GM18909 (cell line): ENCODE measurements around the gene PCDHGA1.
A peak's percentile ranks its signal among the peaks of the same experiment; 100 is the strongest.

Experiments
- ATAC-seq: cut with Tn5 transposase; IDR thresholded peaks from one replicate; pipeline ENCODE4 v1.9.1; 2021; ENCODE audit warnings: mild to moderate bottlenecking; ENCODE audit not compliant: unreplicated experiment, poor library complexity

PCDHGA1 gene

DNA sequence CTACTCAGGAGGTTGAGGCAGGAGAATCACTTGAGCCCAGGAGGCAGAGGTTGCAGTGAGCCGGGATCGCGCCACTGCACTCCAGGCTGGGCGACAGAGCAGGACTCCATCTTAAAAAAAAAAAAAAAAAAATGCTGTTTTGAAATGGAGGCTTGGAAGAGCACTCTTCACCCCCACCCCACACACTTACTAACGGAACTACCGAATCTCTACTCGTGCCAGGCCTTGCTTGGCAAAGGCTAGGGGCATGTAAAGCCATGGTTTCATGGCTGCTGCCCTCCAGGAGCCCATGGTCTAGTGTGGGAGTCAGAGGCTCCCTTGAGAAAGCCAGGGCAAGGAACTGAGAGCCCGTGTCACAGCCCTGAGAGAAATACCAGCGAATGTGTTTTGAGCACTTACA lies 179.8 kb downstream of the PCDHGA1 start:
- no peak for ATAC-seq

DNA sequence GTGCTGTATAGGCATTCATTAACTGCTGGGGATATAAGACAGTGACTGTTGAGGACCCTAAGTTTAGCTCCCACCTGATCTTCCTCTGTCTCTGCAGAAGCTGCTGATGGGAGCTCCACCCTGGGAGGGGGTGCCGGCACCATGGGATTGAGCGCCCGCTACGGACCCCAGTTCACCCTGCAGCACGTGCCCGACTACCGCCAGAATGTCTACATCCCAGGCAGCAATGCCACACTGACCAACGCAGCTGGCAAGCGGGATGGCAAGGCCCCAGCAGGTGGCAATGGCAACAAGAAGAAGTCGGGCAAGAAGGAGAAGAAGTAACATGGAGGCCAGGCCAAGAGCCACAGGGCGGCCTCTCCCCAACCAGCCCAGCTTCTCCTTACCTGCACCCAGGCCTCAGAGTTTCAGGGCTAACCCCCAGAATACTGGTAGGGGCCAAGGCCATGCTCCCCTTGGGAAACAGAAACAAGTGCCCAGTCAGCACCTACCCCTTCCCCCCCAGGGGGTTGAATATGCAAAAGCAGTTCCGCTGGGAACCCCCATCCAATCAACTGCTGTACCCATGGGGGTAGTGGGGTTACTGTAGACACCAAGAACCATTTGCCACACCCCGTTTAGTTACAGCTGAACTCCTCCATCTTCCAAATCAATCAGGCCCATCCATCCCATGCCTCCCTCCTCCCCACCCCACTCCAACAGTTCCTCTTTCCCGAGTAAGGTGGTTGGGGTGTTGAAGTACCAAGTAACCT lies 180.7 kb downstream of the PCDHGA1 start:
- ATAC-seq = peak; percentile 30

DNA sequence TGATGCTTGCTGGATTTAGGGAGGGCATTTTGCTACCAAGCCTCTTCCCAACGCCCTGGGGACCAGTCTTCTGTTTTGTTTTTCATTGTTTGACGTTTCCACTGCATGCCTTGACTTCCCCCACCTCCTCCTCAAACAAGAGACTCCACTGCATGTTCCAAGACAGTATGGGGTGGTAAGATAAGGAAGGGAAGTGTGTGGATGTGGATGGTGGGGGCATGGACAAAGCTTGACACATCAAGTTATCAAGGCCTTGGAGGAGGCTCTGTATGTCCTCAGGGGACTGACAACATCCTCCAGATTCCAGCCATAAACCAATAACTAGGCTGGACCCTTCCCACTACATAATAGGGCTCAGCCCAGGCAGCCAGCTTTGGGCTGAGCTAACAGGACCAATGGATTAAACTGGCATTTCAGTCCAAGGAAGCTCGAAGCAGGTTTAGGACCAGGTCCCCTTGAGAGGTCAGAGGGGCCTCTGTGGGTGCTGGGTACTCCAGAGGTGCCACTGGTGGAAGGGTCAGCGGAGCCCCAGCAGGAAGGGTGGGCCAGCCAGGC lies 181.5 kb downstream of the PCDHGA1 start:
- no peak for ATAC-seq

DNA sequence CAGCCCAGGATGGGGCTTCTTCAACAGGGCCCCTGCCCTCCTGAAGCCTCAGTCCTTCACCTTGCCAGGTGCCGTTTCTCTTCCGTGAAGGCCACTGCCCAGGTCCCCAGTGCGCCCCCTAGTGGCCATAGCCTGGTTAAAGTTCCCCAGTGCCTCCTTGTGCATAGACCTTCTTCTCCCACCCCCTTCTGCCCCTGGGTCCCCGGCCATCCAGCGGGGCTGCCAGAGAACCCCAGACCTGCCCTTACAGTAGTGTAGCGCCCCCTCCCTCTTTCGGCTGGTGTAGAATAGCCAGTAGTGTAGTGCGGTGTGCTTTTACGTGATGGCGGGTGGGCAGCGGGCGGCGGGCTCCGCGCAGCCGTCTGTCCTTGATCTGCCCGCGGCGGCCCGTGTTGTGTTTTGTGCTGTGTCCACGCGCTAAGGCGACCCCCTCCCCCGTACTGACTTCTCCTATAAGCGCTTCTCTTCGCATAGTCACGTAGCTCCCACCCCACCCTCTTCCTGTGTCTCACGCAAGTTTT lies 182.1 kb downstream of the PCDHGA1 start:
- ATAC-seq = peak; percentile 30

DNA sequence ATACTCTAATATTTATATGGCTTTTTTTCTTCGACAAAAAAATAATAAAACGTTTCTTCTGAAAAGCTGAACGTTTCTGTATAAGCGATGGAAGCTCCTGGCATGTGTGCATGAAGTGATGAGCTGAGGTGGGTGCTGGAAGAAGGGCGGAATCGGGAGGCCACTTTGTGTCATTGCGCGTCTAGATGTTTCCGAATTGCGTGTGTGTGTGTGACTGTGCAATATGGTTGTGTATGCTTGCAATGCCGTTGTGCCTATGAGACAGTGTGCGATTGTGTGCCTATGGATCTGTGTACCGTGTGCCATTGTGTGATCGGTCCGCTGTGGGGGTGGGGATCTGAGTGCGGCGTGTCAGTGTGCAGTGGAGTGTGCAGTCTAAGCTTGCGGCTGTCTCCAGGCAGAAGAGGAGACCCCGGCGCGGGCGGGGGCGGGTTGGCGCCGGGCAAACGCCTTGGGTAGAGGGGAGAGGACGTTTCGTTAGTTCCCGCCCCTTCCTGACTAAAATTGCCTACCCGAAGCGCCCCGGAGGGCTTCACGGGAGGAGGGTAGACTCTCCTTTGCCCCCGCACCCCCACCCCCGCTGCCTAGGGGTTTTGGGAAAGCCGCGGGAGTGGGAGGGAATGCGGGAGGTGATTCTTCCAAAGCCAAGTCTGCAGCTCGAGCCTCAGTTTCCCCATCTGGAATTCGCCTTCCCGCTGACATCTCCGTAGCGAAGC lies 182.8 kb downstream of the PCDHGA1 start:
- ATAC-seq = no peak

DNA sequence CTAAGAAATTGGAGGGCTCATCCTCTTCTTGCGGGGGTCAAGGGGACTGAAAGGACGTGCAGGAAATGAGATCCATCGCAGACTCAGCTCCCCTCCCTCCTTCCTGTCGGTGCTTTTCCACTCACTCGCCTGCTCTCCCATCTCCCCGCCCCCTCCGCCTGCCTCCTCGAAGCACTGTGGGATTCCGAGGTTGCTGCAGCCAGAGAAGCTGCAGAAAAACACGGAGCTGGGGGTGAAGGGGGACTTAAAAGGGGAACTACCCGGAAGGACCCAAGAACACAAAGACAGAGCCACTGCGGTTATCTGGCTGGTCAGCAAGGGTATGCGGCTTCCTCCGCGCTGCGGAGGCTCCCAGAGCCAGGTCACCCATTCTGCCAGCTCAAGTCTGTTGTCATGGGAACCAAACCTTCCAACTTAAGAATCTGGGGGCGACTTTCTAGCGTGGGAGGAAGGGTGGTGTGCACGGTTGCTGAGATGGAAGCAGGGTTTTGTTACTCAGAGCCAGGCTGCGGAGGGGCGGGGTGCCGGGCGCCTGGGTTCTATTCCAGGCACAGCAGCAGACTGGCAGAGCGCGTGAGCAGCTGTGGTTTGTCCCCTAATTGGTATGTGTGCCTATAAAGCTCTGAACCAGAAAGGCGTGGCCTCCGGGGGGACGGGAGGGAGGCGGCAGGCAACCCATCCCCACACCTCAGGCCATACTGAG lies 183.5 kb downstream of the PCDHGA1 start:
- peak; percentile 38 for ATAC-seq

DNA sequence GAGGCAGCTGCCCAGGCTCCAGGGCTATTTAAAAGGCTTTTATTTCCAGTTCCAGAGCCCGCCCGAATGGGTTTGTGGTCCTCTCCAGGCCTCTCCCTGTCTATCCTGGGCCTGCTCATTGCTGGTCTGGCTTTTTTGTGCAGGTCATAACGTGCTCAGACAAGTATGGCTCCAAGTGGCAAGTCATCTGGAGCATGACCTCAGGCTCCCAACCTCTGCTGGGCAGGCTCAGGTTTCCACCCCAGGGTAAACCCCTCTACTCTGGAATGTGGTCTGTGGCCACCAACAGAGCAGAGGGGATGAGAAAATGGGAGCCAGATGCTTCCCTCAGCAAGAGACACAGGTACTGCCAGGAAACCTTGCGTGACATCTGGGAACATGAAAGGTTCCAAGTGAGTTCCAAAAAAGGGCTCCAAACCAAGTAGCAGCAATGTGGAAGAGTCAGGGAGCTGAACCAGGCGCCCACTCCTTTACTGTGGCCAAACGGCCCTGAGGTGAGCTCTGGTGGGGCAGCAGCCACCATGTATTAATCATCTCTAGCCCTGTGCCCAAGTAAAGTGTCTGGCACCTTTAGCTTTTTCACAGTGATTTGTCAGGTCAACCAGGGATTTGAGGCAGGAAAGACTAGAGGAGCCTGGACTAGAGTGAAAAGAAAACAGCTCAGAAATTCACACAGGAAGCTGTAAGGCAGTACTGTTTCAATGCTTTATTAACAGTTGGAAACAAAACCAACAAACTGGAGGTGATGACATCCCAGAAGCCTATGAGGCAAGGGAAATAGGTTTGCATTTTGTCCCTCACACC lies 184.2 kb downstream of the PCDHGA1 start:
- ATAC-seq = peak; percentile 9

DNA sequence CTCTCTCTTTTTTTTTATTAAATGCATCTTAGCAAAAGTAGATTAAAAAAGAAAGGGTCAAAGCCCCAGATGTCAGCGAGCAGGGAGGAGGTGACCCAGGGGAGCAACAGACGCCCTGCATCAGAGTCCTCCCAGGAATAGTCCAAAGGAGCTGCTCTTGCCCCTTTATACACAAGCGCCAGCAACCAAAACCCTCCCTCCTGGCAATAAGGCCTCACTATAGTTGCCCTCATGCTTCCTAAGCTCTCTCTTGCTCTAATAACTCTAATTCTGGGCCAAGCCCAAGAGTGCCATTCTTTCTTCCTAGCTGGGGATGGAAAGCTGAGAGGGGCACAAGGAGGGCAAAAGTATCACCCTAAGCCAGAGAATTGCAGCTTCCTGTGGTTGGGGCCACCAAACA lies 184.8 kb downstream of the PCDHGA1 start:
- no peak for ATAC-seq

DNA sequence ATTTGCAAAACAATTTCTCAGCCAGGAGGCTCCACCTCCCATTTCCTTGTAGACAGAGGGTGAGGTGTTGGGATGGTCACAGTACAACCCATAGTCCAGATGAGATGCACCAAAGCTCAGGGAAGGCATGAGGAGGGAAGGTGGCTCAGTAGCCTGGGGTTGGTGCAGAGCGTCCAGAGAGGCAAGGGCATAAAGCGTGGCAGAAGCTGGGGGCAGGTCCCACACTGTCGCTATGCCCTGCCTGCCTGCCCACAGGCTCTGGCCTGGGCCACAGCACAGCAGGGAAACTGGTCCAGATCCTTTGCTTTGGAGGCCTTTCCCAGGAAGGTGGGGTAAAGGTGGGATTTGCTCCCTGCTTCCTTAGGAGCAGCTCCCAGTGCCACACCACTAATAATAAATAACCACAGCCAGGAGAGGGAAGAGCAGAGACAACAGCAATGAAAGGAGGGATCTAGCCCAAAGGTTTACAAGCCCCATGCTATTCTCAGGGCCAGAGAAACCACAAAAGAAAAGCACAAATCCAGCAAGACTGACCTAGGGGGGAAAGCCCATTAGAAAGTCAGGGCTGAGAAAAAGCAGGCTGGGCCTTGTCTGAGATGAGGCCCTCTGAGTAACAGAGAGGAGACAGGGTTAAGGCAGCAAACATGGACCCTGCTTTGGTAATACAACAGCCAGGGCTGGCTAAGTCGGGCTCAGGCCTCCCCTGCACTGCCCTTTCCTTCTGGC lies 185.8 kb downstream of the PCDHGA1 start:
- no peak for ATAC-seq

DNA sequence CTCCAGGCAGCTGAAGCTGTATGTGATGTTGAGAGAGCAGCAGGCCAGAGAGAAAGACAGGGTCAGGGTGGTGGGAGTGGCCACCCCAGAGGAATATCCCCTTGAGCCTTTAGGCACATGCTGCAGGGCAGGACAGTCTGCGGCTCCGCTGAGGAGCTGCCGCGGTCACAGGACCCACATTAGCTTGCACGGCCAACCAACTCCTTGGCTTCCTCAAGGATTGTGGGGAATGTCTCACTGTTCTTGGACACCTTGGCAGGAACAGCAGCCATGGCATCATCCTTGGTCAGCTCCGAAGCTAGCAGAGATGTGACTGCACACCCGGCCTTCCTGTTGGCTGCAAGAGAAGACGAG lies 186.3 kb downstream of the PCDHGA1 start:
- ATAC-seq = no peak

DNA sequence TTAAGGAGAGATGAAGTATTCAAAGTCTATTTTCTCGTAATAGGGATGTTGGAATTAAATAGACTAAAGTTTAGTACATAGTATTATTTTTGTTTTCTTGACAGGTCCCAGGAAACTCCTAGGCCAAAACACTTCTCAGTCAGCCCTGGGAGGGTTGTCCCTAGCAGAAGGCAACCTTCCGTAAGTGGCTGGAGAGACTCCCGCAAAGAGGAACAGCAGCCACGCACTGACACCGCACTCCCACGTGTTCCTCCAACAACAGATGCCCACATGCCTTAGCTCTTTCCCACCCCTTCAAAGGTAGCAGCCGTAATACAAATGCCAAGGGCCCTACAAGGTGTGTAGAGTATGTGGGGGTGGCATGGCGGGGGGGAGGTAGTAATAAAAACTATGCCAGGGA lies 187.0 kb downstream of the PCDHGA1 start:
- no peak for ATAC-seq

DNA sequence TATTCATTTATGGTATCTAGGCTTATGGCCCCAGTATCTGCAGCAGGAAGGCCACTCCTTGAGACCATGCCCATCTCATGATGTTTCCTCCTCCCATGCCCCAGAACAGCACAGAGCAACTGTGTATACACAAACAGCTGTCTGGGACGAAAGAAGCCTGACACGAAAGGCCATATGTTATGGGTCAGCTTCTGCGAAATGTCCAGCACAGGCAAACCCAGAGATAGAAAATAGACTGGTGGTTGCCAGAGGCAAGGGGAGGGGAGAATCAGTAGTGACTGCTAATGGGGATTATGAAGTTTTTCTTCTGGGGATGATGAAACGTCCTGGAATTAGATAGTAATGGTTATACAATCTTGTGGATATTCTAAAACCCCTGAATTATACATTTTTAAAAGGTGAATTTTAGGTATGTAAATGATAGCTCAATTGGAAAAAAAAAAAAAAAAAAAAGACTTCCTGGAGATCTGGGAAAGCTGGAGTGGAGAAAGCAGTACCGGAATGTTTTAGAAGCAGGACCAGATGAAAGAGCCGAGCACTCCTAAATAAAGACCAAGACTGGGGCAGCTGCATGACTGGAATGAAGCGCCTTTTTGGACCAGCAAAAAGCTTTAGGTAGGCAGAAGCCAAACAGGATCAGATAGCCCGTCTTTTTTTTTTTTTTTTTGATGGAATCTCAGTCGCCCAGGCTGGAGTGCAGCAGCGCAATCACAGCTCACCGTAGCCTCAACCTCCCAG lies 187.7 kb downstream of the PCDHGA1 start:
- no peak for ATAC-seq

DNA sequence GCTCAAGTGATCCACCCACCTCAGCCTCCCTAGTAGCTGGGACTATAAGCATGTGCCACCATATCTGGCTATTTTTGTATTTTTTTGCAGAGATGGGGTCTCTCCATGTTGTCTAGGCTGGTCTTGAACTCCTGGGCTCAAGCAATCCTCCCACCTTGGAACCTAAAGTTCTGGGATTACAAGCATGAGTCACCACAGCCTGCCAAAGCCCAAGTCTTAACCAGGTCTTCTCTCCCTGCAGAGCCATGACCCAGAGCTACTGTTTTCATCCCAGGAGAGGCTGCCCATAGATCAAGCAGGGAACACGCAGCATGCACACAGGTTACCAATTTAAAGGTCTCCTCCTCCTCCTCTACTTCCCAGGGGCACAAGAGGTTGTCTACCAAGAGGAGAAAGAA lies 188.3 kb downstream of the PCDHGA1 start:
- no peak for ATAC-seq

DNA sequence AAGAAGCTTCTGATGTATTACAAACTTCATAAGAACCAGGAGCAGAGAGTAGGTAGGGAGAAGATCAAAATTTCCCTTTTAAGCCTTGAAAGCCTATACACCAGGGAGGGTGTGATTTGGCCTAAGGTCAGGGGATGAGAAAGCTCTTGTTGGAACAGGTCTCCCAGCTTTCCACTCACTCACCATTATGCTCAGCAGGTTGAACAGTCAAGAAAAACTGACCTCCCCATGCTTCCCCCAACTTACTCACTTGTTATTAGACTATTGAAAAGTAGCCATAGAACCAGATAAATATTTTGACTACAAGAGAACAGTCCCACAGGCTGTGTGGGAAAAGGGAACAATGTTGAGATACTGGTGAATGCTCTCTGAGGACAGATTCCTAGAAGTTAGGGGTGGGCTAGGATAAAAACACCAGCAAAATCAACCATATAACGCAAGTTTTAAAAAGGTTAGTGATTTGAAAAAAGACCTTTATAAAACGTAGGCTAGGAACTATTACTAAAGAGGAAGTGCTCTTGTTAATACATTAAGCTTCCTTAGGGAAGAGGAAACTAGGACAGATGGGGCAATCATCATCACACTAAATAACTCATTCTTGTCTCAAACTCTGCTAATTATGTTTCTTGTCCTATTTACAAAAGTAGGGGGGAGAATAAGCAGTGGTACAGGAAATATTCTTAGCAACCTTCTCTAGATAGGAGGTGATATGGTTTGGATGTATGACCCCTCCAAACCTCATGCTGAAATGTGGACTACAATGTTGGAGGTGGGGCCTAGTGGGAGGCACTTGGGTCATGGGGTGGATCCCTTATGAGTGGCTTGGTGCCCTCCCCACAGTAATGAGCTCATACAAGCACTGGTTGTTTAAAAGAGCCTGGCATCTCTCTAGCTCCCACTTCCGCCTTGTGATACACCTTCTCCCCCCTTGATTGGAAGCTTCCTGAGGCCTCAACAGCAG lies 189.6 kb downstream of the PCDHGA1 start:
- no peak for ATAC-seq

DNA sequence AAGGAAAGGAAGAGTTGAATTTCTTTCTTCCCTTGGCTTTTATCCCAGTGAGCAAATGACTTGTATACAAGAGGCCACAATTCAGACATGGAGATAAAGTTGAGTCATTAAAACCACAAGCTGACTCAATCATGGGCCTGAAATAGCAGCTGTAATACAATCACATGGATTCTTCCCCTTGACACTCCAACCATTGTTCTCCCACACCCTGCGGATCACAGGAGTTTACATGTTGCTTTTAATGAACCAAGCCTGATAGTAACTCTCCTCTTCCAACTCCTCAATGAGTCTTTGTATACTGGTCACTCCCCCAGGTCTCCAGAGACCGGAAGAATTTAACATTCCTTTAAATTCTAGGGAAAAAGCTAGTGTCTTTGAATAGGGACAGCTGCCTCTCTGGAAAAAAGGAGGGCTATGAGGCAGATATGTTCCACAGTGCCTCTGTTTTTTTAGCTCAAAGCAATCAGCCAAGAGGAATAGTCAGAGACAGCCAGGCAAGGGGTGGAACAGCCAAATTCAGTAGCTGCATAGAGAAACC lies 191.0 kb downstream of the PCDHGA1 start:
- no peak for ATAC-seq

DNA sequence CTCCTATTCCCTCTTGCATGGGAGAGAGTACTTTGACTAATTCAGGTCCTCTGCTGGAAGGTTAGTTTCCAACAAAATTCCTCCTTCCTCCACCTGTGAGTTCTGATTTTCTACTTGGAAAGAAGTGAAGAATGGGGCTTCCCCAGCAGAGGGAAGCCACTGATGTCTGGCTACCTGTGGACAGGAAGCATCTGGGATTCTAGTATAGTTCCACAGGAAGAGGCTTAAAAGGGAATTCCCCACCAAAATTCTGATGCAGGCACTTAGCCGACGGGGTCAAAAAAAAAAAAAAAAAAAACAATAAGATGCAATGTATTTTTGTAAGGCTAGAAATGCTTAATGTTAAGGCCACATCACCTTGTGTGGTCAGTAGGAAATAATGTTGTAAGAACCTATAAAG lies 192.0 kb downstream of the PCDHGA1 start:
- ATAC-seq = no peak

DNA sequence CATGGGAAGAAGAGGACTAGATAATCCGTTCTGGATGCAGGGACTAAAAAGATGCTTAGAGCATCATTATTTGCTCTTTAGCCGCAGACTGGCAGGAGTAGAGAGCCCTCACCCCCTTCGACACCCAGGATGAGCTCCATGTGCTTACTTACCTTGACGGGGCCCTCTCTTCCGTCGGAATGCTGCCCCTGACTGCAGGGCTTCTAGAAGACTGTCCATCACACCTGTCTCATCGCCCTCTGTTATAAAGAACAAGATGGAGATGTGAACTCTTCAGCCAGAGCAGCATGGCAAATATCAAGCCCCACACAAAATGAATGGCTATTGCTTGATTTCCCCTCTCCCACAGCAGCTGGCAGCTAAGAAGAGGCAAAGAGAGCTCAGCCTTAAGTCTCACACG lies 193.7 kb downstream of the PCDHGA1 start:
- no peak for ATAC-seq
